ENCODE measurements around the gene GUCY1A2. TPM values are rescaled to one million over a fixed set of nuclear protein-coding genes. Genes with fewer than 3 reads are reported as not detected.
A peak's percentile ranks its signal among the peaks of the same experiment; 100 is the strongest.
"Not testable (repeated sequence)": the region's sequence is repeated elsewhere in the genome, so short reads cannot be mapped to it uniquely, and the experiment has no call there.

The GUCY1A2 gene
- total RNA-seq, 1 donor from 2014 or later: 10.6 TPM

- intact Hi-C loops (cut with DNase I): no loop called here
- ATAC-seq (ENCODE audit: poor library complexity) (no peak), DNase-seq (no peak)
Measured at GRCh38 chr11:106961048-106961447, 57.2 kb downstream of the GUCY1A2 start.

- DNase-seq: no peak
- intact Hi-C loops (cut with DNase I): no loop called here
- ATAC-seq (ENCODE audit: poor library complexity): peak; percentile 75
Measured at GRCh38 chr11:106959800-106960199, 58.5 kb downstream of the GUCY1A2 start.

- no peak for DNase-seq
- ATAC-seq (ENCODE audit: poor library complexity): peak; percentile 29
- intact Hi-C loops (cut with DNase I): no loop called here
Measured at GRCh38 chr11:106959386-106959785, 58.9 kb downstream of the GUCY1A2 start.

DNA sequence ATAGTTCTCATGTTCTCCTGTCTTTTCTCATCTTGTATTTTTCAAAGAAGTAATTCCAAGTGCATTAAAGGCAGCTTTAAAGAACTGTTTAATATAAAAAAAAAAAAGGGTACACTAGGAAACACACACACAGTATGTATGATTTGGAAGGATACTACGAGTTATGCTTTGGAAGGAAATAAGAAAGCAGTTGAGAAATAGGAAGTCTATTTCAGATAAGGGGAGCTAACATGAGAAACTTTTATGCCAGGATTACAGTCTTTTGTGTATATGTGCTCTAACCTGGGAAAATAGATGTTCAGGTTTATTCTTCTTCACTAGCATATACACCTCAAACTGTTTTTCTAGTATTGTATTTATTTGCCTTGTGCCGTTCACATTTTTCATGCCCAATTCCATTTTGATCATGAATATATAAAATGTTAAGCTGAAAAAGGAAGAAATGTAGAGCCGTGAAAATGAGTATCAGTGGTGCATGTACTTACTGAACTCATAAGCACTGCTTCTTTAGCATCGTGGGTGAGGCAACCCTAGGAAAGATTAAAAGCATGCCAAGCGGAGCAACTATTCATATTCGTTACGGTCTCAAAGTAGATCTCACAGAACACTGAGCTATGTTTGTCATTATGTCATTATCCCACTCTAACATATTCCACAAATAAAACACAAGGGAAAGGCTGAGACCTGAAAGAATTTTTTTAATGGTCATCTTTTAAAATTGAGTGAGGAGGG, 59.6 kb downstream of the GUCY1A2 start:
- ATAC-seq (ENCODE audit: poor library complexity): peak; percentile 62

GRCh38 chr11:106957030-106957482, 61.2 kb downstream of the GUCY1A2 start:
- no peak for DNase-seq
- no peak for ATAC-seq (ENCODE audit: poor library complexity)
- intact Hi-C loops (cut with DNase I): no loop called here

More for the DNA sequence above, 59.6 kb downstream of the GUCY1A2 start:
- intact Hi-C loops (cut with DNase I): no loop called here
- DNase-seq: no peak

DNA sequence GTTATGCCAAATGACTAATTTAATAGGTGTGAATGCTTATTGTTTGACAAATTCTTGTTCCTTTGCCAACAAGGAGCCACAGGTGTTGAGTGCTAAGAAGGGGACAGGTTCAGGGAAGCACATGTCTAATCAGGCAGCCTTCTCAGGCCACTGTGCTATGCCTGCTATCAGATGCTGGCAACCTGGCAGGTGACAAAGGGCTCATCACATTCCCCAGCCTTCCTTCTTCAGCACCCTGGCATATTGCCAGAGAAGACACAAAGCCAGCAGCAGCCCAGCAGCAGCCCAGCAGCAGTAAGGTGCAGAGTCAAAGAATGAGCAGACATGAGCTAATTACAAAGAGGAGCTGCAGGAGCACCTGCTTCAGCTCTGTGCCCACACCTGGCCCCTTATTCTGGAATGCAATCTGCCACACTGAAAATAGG, 68.2 kb downstream of the GUCY1A2 start:
- DNase-seq (peak; percentile 38), ATAC-seq (ENCODE audit: poor library complexity) (peak; percentile 84)
- intact Hi-C loops (cut with DNase I): no loop called here

GRCh38 chr11:106943089-106943488, 75.2 kb downstream of the GUCY1A2 start:
- ATAC-seq (ENCODE audit: poor library complexity) (no peak), DNase-seq (no peak)
- intact Hi-C loops (cut with DNase I): no loop called here

GRCh38 chr11:106939157-106939556, 79.1 kb downstream of the GUCY1A2 start:
- DNase-seq (no peak), ATAC-seq (ENCODE audit: poor library complexity) (no peak)
- intact Hi-C loops (cut with DNase I): no loop called here

DNA sequence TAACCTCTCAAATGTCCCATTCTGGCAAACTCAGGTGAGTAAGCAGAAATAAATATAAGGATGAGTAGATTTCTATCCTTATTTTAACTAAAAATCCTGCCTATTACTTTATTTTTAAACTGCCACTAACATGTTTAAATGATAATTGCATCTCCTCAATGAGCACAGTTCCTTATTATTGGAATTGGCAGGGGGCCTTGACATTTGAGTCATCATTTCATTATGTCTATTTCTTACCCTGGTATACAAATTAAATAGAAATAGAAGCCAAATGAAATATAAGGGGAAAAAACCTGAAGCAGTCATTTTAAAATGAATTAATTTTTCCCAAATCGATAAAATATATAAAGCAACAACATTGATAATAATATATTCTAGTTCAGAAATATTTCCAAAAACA, 81.2 kb downstream of the GUCY1A2 start:
- DNase-seq: no peak
- intact Hi-C loops (cut with DNase I): no loop called here
- ATAC-seq (ENCODE audit: poor library complexity): no peak

DNA sequence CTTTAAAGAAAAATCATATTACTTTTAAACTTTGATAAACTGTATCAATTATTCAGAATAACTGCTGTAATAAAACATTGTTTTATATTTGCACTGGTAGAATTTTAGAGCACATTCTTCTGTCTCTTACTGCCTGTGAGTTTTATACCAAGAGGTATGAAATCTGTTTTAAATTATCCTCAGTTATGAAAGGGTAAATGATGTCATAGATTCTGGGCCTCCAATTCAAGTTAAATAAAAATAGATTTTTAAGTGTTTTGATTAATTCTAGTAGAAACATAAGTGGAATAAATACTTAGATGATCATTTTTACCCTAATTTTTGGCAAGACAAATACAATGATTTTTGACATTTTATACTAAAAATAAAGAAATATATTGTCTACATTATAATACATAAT, 93.0 kb downstream of the GUCY1A2 start:
- DNase-seq: no peak
- no peak for ATAC-seq (ENCODE audit: poor library complexity)
- intact Hi-C loops (cut with DNase I): no loop called here

DNA sequence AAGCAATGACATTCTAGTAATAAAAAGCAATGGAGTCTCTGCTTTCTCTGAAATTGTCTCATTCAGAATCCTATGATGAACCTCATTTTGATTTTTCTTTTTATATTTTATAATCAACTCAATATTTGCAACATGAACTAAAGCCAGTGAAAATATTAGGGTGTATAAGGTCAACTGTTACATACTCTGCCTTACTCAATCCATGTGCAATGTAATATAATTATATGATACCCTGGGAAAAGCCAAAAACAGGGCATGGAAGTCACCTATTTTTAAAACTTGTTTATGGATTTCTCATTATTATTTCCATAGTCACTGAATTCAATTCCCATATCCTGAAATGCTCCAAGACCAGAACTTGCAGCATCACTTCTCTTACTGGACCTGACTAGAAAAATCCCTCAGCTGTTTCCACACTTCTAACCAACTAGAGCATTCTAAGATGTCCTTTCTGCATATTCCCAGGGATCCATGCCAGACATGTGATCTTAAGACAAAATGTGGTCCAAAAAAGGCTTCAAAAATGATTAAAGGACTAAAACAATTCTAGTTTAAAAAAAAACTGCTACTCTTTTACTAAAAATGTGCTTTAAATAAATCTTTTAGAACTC, 97.3 kb downstream of the GUCY1A2 start:
- intact Hi-C loops (cut with DNase I): no loop called here
- ATAC-seq (ENCODE audit: poor library complexity) (no peak), DNase-seq (no peak)

DNA sequence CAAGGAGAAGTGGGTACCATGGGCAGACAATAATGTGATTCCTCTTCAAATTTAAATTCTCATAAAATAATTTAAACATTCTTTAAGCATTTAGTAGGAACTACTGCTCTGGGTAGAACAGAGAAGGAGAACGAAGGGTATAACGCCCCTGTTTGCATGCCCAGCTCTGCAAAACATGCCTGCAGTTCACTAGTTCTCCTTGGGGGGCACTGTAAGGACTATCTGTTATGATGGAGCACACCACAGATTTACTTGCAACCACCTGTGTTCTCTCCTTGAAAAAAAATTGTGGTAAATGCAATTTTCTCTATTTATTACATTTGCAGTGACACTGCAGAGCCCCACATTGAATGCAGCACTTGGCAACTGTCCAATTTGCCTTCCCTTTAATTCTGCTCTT, 100.3 kb downstream of the GUCY1A2 start:
- no peak for ATAC-seq (ENCODE audit: poor library complexity)
- no peak for DNase-seq
- intact Hi-C loops (cut with DNase I): no loop called here

- ATAC-seq (ENCODE audit: poor library complexity) (no peak), DNase-seq (no peak)
- intact Hi-C loops (cut with DNase I): no loop called here
Measured at GRCh38 chr11:106914409-106914808, 103.9 kb downstream of the GUCY1A2 start.

- intact Hi-C loops (cut with DNase I): no loop called here
- DNase-seq: no peak
- ATAC-seq (ENCODE audit: poor library complexity): no peak
Measured at GRCh38 chr11:106913141-106913540, 105.1 kb downstream of the GUCY1A2 start.

DNA sequence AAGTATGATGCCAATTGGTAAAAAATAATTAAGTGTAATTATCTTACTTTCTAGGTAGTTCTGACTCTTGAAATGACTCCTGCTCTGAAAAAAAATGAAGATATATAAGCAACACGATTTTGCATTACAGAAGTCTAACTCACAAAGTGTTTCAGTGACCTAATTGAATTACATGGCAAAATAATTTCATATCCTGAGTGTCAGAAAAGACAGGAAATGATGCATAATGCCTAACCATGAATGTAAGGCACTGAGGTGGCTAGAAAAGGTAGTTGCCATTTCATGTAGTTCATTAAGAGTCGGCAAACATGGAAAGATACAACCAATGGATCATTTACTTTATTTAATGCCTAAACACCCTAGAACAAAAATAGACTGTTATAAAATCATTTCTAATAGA, 113.5 kb downstream of the GUCY1A2 start:
- ATAC-seq (ENCODE audit: poor library complexity) (no peak), DNase-seq (no peak)
- intact Hi-C loops (cut with DNase I): no loop called here

DNA sequence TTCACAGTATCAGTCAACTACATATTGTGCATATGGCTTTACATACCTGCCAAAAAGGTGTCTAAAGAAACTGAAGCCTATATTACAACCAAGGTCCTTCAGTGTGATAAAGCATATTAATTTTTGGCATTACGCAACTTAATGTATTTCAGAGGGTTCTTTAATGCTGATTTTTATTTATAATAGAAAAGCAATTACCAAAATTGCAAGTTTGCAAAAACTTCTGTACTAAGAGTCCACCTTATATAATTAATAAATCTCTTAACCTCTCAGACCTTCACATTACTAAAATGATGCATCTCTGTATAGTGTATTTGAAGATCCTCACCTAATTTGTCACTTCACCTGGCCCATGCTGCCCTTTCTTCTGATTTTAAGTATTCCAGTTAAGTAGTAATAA, 128.6 kb downstream of the GUCY1A2 start:
- no peak for DNase-seq
- intact Hi-C loops (cut with DNase I): no loop called here

DNA sequence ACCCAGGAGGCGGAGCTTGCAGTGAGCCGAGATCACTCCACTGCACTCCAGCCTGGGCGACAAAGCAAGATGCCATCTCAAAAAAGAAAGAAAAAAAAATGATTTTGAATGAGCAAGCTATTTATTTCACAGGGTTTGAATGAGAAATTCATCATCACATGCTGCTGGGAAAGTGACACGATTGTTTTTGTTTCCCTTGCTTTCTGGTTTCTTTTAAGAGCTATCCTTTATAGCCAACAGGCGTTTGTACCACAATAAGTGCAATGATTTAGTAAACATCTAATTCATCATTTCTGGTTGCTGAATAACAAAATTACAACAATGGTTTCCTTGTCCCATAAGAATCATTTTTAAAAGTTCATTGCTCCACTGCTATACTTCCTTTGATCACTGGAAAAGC, 129.9 kb downstream of the GUCY1A2 start:
- intact Hi-C loops (cut with DNase I): no loop called here
- DNase-seq (no peak), ATAC-seq (ENCODE audit: poor library complexity) (no peak)

More for the DNA sequence above, 128.6 kb downstream of the GUCY1A2 start:
- ATAC-seq (ENCODE audit: poor library complexity): no peak

DNA sequence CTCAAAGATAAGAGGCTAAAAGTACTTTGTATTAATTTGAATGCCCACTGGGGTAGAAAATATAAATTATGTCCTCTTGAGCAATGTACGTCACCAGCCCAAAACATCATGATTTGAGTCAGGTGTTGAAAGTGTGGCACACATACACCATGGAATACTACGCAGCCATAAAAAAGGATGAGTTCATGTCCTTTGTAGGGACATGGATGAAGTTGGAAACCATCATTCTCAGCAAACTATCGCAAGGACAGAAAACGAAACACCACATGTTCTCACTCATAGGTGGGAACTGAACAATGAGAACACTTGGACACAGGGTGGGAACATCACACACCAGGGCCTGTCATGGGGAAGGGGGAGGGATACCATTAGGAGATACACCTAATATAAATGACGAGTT, 134.6 kb downstream of the GUCY1A2 start:
- ATAC-seq (ENCODE audit: poor library complexity); DNase-seq; intact Hi-C loops (cut with DNase I): not testable (repeated sequence)

- intact Hi-C loops (cut with DNase I): no loop called here
- DNase-seq (no peak), ATAC-seq (ENCODE audit: poor library complexity) (no peak)
Measured at GRCh38 chr11:106879832-106880546, 138.3 kb downstream of the GUCY1A2 start.

- ATAC-seq (ENCODE audit: poor library complexity): no peak
Measured at GRCh38 chr11:106879029-106879428, 139.2 kb downstream of the GUCY1A2 start.

More at GRCh38 chr11:106879029-106879428, 139.2 kb downstream of the GUCY1A2 start:
- intact Hi-C loops (cut with DNase I): no loop called here
- no peak for DNase-seq
